NCI-H1417 treated with DMSO at 0.1 percent for 48 hours (cell line): ENCODE results near the gene SNX15.
"Not testable (repeated sequence)": the region's sequence is repeated elsewhere in the genome, so short reads cannot be mapped to it uniquely, and the experiment has no call there.

Experiments
- DNase-seq: peaks from one replicate; lab custom pipeline; 2025; lab: John Stamatoyannopoulos, UW

SNX15 gene

GRCh38 chr11:65027213-65028067, at the start of gene SNX15:
Gene SNX15, plus strand, starts transcription at chr11:65027439. Its CDS starts 99 bp downstream, at chr11:65027538.
- DNase-seq: peak; percentile 94

GRCh38 chr11:64983339-64983738, 43.9 kb upstream of the SNX15 start:
- not testable (repeated sequence) for DNase-seq

GRCh38 chr11:64987998-64988854, 39.0 kb upstream of the SNX15 start:
- no peak for DNase-seq

GRCh38 chr11:64989416-64989815, 37.8 kb upstream of the SNX15 start:
- DNase-seq: no peak

- DNase-seq: no peak
Measured at GRCh38 chr11:64990222-64990923, 36.9 kb upstream of the SNX15 start.

- DNase-seq: no peak
Measured at GRCh38 chr11:64994318-64994717, 32.9 kb upstream of the SNX15 start.

- no peak for DNase-seq
Measured at GRCh38 chr11:64996327-64996709, 30.9 kb upstream of the SNX15 start.

GRCh38 chr11:64996710-64997380, 30.4 kb upstream of the SNX15 start, which contains the start of gene BATF2:
Gene BATF2, minus strand, starts transcription at chr11:64996971. Its CDS starts 57 bp downstream, at chr11:64996914.
- DNase-seq: no peak

- no peak for DNase-seq
Measured at GRCh38 chr11:64998141-64998540, 29.1 kb upstream of the SNX15 start.

GRCh38 chr11:64998690-64999431, 28.4 kb upstream of the SNX15 start:
- no peak for DNase-seq

GRCh38 chr11:64999478-64999877, 27.8 kb upstream of the SNX15 start:
- no peak for DNase-seq

- DNase-seq: no peak
Measured at GRCh38 chr11:65002706-65003105, 24.5 kb upstream of the SNX15 start.

- no peak for DNase-seq
Measured at GRCh38 chr11:65003282-65003681, 24.0 kb upstream of the SNX15 start.

- not testable (repeated sequence) for DNase-seq
Measured at GRCh38 chr11:65003968-65004367, 23.3 kb upstream of the SNX15 start.

GRCh38 chr11:65008016-65008415, 19.2 kb upstream of the SNX15 start:
- DNase-seq: no peak

- DNase-seq: no peak
Measured at GRCh38 chr11:65008873-65009272, 18.4 kb upstream of the SNX15 start.

GRCh38 chr11:65013130-65013887, 13.9 kb upstream of the SNX15 start:
- DNase-seq: peak; percentile 39

- peak; percentile 58 for DNase-seq
Measured at GRCh38 chr11:65013888-65014725, 13.1 kb upstream of the SNX15 start, which contains the start of gene ARL2. Gene ARL2, plus strand, starts transcription at chr11:65014160. Its CDS starts 48 bp downstream, at chr11:65014208.

GRCh38 chr11:65014726-65015227, 12.5 kb upstream of the SNX15 start:
- DNase-seq: no peak
